ENCODE data around the gene TMEM40.
"Not testable (repeated sequence)": the region's sequence is repeated elsewhere in the genome, so short reads cannot be mapped to it uniquely, and the experiment has no call there.

The TMEM40 gene

GRCh38 chr3:12750658-12751071, 8.4 kb downstream of the TMEM40 start:
- no peak for FAIRE-seq

GRCh38 chr3:12750223-12750622, 8.8 kb downstream of the TMEM40 start:
- no peak for FAIRE-seq

GRCh38 chr3:12748477-12748876, 10.6 kb downstream of the TMEM40 start:
- FAIRE-seq, result no peak

- no peak for FAIRE-seq
Observed at GRCh38 chr3:12746419-12746818, 12.6 kb downstream of the TMEM40 start.

GRCh38 chr3:12744326-12744725, 14.7 kb downstream of the TMEM40 start:
- FAIRE-seq, result no peak

GRCh38 chr3:12743583-12743982, 15.5 kb downstream of the TMEM40 start:
- no peak for FAIRE-seq

- FAIRE-seq, result no peak
Observed at GRCh38 chr3:12742330-12743107, 16.5 kb downstream of the TMEM40 start.

- FAIRE-seq, result no peak
Observed at GRCh38 chr3:12741209-12741608, 17.9 kb downstream of the TMEM40 start.

GRCh38 chr3:12737833-12738232, 21.2 kb downstream of the TMEM40 start:
- no peak for FAIRE-seq

GRCh38 chr3:12737319-12737718, 21.7 kb downstream of the TMEM40 start:
- FAIRE-seq, result no peak

- FAIRE-seq, result no peak
Observed at GRCh38 chr3:12734960-12735359, 24.1 kb downstream of the TMEM40 start.

GRCh38 chr3:12733566-12733965, 25.5 kb downstream of the TMEM40 start:
- no peak for FAIRE-seq

- FAIRE-seq, result no peak
Observed at GRCh38 chr3:12730506-12731242, 28.4 kb downstream of the TMEM40 start.

- no peak for FAIRE-seq
Observed at GRCh38 chr3:12729051-12729651, 29.9 kb downstream of the TMEM40 start.

GRCh38 chr3:12727937-12728336, 31.1 kb downstream of the TMEM40 start:
- FAIRE-seq, result no peak

- no peak for FAIRE-seq
Observed at GRCh38 chr3:12727481-12727880, 31.6 kb downstream of the TMEM40 start.

GRCh38 chr3:12725436-12725835, 33.6 kb downstream of the TMEM40 start:
- no peak for FAIRE-seq

- no peak for FAIRE-seq
Observed at GRCh38 chr3:12724794-12725193, 34.3 kb downstream of the TMEM40 start.

- FAIRE-seq, result not testable (repeated sequence)
Observed at GRCh38 chr3:12723362-12723761, 35.7 kb downstream of the TMEM40 start.

- no peak for FAIRE-seq
Observed at GRCh38 chr3:12722226-12722625, 36.8 kb downstream of the TMEM40 start.

- no peak for FAIRE-seq
Observed at GRCh38 chr3:12719984-12720898, 38.8 kb downstream of the TMEM40 start.

GRCh38 chr3:12719541-12719940, 39.5 kb downstream of the TMEM40 start:
- FAIRE-seq, result no peak
